H1 (cell line): ENCODE results near the gene SHISA8. TPM values are rescaled to one million over a fixed set of nuclear protein-coding genes. Genes with fewer than 3 reads are reported as not detected.

Experiments
- E2F6 ChIP-seq: IDR thresholded peaks from 2 replicates; pipeline ENCODE4 v1.6.1; 2012; ENCODE audit warnings: inconsistent platforms
- JUN ChIP-seq: IDR thresholded peaks from 2 replicates; pipeline ENCODE4 v1.6.1; 2011; ENCODE audit warnings: low read depth, mild to moderate bottlenecking, improper control_type of control experiment, low read length
- JUND ChIP-seq: IDR thresholded peaks from 2 replicates; pipeline ENCODE4 v1.6.1; 2011; ENCODE audit warnings: mild to moderate bottlenecking, improper control_type of control experiment, low read length
- polyA plus RNA-seq, 7 experiments: library from polyadenylated mRNA; depleted of rRNA in 3 of 7; stranded (reverse) in 5 of 7; unstranded in 2 of 7; fragments of >200 nt in 5 of 7; fragments of 200-250 nt in 2 of 7; gene quantifications; 1 replicate in 5 of 7; 2 replicates in 1 of 7; 4 replicates in 1 of 7; pipeline versions ENCODE4 v1.2.1 to v1.2.3, GENCODE V29; 2011 to 2013; ENCODE audit warnings: missing spikeins in 2 of 7, mixed read lengths in 2 of 7
- total RNA-seq: library from RNA; stranded (reverse); fragmentation: NEBNext Ultra II Directional; extraction: Animal tissue kit (Norgen Biotek cat#: 25700); gene quantifications from 2 replicates; pipeline ENCODE4 v1.2.1, GENCODE V29; 2021

The SHISA8 gene
- total and polyA plus RNA-seq, 2 of the 8 experiments (the other 6 are each of a cell fraction or from before 2014, with no cell fraction given): 0.14 to 0.89 TPM

DNA sequence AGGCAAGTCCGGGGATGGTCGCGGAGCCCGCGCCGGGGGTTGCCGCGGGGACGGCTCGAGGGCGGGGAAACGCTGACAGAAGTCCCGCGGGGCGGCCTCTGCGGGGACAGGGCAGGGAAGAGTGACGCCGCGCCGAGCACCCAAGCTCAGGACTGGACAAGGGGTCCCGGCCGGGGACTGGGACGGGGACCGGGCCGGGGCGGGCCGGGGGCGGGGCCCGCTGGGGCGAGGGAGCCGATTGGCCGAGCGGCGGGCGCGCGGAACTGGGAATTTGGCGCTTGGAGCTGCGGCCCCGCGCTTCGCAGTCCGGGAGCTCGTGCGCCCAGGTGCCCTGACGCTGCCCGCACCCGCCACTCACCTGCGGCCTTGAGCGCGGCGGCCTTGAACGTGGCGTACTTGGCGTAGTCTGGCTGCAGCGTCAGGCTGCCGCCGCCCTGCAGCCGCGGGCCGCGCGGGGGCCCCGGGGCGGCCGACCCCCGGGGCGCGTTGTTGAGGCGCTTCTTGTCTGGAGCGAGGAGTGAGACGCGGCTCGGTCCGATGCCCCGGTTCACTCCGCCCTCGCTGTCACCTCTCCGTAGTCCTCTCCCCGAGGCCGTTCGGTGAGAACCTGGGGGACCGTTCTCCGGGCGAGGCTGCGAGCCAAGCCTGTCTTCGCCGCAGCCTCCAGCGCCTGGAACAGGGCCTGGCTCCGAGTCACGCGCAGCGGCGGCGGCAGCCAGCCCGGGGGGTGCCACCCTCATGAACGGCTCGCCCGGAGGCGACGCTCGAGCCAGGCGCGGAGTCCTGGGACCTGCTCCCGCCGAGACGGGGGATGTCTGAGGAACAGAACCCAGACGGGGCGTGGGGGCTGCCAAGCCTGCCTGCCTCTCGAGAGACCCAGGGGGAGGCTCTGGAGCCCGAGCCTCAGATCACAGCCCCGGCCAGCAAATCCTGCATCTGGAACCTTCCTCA lies 4.5 kb downstream of the SHISA8 start (continued):
- TF ChIP-seq E2F6: peak; percentile 96
- TF ChIP-seq JUN: no peak
- no peak for TF ChIP-seq JUND
